Measurements from ENCODE around the gene KCNAB3. TPM values are rescaled to one million over a fixed set of nuclear protein-coding genes. Genes with fewer than 3 reads are reported as not detected.

The KCNAB3 gene
- total RNA-seq, 1 donor from 2014 or later = 0.30 TPM

DNA sequence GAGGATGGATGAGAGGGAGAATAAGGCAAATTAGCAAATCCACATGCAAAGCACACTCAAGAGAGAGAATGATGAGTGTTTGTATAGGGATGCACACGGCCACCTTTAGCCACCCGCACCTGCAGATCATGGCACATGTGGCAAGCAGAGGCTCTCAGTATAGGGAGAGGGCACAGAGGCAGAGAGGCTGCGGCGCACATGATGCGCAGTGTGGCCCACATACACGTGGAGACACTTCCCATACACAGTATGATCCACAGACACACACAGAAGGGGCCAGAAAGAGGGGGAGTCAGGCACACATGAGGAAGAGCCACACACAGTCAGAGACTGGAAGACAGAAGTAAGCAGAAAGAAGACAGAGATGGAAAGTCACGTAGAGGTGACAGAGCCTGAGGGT is 47.6 kb downstream of the KCNAB3 start:
- Histone ChIP-seq H3K27me3 (ENCODE audit: low read depth) (no peaks in the 10 kb centered on the region), H3K4me3 (no peak overlapping the region), H3K4me1 (peaks cover 40% of the 10 kb centered on the region), H3K9me3 (replicated peaks) (no peaks in the 10 kb centered on the region), H3K27ac (replicated peaks) (no peak overlapping the region), H3K36me3 (peaks cover 12% of the 10 kb centered on the region)
- DNase-seq = no peak
- no peak for TF ChIP-seq CTCF (IDR thresholded peaks at IDR 0.05; ENCODE audit: borderline replicate concordance)
- intact Hi-C loops (cut with micrococcal nuclease) = no loop called here

- Histone ChIP-seq H3K4me1 (peaks cover 34% of the 10 kb centered on the region), H3K27me3 (ENCODE audit: low read depth) (no peaks in the 10 kb centered on the region), H3K36me3 (peaks cover 12% of the 10 kb centered on the region), H3K4me3 (no peak overlapping the region), H3K27ac (replicated peaks) (no peak overlapping the region), H3K9me3 (replicated peaks) (no peaks in the 10 kb centered on the region)
- DNase-seq = no peak
- intact Hi-C loops (cut with micrococcal nuclease) = no loop called here
- TF ChIP-seq CTCF (IDR thresholded peaks at IDR 0.05; ENCODE audit: borderline replicate concordance) = no peak
Measured at GRCh38 chr17:7881276-7882054, 48.2 kb downstream of the KCNAB3 start.

DNA sequence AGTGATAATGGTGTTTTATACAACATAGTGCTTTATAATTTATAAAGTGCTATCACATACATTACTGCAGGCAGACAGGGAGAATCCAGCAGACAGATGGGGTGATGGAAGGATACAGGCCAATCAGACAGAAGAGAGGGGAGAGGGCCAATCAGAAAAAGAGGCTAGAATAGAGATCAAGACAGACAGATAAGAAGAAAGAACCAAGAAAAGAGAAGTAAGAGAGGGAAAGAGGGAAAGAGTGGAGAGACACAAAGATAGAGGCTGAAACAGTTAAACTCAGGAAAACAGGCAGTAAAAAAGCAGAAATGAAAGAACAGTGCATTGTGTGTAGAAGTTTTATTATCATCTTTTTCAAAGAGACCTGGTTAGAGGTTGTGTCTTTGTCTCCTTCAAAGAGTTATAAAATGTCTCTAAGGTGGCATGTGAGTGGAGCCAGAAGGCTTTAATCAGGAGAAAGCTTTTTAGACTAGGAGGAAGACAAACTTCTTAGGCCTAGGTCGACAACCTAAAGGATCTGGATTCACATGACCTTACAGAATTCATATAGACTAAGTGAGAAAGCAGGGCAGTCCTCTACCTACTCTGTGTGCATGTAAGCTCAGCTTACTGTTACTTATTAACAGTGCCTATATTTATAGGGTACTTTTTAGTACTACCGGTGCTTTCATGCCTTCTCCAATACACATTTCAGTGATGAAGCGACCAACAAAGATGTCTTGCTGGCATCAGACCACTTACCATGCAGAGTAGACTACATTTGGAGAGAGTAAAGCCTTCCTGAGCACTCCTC is 49.4 kb downstream of the KCNAB3 start:
- Histone ChIP-seq H3K36me3 (peaks cover 12% of the 10 kb centered on the region), H3K27me3 (ENCODE audit: low read depth) (no peaks in the 10 kb centered on the region), H3K9me3 (replicated peaks) (no peaks in the 10 kb centered on the region), H3K4me1 (peaks cover 22% of the 10 kb centered on the region), H3K4me3 (no peak overlapping the region), H3K27ac (replicated peaks) (no peak overlapping the region)
- DNase-seq = no peak
- no peak for TF ChIP-seq CTCF (IDR thresholded peaks at IDR 0.05; ENCODE audit: borderline replicate concordance)
- intact Hi-C loops (cut with micrococcal nuclease) = no loop called here

GRCh38 chr17:7878234-7878633 is 51.4 kb downstream of the KCNAB3 start:
- no peaks in the 10 kb centered on the region for H3K27me3 ChIP-seq (ENCODE audit: low read depth)
- H3K4me1 ChIP-seq = peaks cover 19% of the 10 kb centered on the region
- no peak overlapping the region for H3K4me3 ChIP-seq
- peaks cover 12% of the 10 kb centered on the region for H3K36me3 ChIP-seq
- no peak for TF ChIP-seq CTCF (IDR thresholded peaks at IDR 0.05; ENCODE audit: borderline replicate concordance)
- DNase-seq = no peak
- intact Hi-C loops (cut with micrococcal nuclease) = no loop called here
- H3K27ac ChIP-seq (replicated peaks) = no peak overlapping the region
- H3K9me3 ChIP-seq (replicated peaks) = no peaks in the 10 kb centered on the region

DNA sequence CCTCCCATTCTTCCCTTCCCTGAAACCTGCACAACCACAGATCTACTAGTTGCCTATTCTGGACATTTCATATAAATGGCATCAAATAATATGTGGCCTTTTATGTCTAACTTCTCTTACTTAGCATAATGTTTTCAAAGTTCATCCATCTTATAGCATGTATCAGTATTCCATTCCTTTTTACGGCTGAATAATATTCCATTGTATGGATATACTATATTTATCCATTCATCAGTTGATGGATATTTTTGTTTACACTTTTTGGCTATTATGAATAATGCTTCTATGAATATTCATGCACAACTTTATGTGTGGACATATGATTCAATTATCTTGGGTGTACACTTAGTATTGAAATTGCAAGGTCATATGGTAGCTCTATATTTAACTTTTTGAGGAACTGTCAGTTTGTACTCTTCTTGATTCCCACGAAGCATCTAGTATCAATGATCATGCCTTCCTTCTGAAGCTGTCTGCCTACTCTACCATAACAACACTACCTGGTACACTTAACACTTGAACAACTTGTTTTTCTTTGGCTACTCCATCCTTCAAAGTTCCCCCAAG is 53.8 kb downstream of the KCNAB3 start:
- Histone ChIP-seq H3K27me3 (ENCODE audit: low read depth) (no peaks in the 10 kb centered on the region), H3K4me3 (no peak overlapping the region), H3K9me3 (replicated peaks) (no peaks in the 10 kb centered on the region), H3K4me1 (peaks cover 1% of the 10 kb centered on the region), H3K27ac (replicated peaks) (no peak overlapping the region), H3K36me3 (peaks cover 10% of the 10 kb centered on the region)
- DNase-seq = no peak
- no peak for TF ChIP-seq CTCF (IDR thresholded peaks at IDR 0.05; ENCODE audit: borderline replicate concordance)
- intact Hi-C loops (cut with micrococcal nuclease) = no loop called here
